ENCODE results near the gene BAG3.
"Not testable (repeated sequence)": the region's sequence is repeated elsewhere in the genome, so short reads cannot be mapped to it uniquely, and the experiment has no call there.

The BAG3 gene

DNA sequence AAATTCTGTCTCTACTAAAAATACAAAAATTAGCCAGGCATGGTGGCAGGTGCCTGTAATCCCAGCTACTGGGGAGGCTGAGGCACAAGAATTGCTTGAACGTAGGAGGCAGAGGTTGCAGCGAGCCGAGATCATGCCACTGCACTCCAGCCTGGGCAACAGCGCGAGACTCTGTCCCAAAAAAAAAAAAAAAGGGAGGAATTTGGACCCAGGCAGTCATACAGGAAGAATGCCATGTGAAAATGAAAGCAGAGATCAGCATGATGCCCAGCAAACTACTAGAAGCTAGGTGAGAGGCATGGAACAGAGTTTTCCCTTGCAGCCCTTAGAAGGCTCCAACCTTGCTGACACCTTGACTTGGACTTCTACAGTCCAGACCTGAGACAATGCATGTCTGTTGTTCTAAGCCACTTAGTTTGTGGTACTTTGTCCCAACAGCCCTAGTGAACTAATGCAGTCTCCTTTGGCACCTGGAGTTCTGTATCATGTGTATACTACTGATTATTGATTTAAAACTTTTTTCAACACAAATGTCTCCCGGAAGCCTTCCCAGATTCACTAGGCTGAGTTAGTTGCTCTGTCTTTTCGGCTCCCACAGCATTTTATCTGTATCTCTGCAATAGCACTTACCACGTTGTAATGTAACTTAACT, 10.2 kb upstream of the BAG3 start:
- DNase-seq (ENCODE audit: low spot score), result no peak

DNA sequence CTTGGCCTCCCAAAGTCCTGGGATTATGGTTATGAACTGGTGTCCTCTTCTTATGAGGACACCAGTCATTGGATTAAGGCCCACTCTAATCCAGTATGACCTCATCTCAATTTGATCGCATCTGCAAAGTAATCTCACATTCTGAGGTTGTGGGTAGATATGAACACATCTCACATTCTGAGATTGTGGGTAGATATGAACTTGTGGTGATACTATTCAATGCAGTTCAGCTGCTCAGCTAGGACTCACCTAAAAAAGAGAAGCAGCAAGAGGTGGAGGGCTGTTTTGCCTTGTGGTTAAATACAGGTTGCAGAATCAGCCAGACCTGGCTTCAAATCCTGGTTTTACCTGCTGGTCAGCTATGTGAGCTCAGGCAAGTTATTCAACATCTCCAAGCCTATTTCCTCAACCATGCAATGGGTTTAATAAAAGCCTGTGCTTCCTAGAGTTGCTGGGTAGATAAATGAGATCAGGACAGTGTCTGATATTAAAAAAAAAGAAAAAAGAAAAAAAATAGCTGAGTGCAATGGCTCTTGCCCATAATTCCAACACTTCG, 8.5 kb upstream of the BAG3 start:
- DNase-seq (ENCODE audit: low spot score), result no peak

DNA sequence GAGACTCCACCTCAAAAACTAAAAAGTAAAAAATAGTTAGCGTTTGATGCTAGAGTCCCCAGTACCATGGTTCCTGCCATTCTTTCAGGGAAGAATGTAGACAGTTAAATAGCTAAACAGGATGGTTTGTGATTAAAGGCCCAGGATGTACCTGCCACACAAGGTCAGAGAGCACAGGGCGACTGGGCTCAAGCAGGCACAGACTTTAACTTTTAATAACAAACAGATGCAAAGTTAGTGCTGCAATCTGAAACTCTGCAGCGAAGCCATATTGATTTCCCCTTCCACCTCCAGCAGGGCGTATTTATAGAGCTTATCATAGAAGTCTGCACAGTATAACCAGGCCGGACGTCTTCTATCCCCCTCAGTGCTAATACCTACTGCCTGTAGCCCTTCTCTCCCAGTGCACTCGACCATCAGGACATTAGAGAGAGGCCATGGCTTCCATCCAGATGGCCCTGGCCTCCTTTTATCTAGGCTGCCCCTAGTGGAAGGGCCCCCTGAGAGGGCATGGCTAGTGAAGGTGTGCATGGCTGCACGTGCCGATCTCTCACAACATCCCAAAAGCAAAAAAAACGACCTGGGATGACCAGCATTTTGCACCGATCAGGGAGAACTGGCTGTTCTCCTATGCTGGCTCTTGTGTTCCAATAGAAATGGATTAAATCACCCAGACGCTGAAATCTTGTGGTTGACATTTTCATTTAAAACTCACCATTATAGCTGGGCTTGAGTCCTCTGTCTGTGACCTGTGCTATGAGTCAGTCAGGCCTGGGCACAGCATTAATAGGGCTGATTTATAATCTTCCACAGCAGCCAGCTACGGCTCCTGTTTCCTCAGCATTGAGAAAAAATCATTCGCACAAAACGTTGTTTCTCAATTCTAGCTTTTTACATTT, 7.6 kb upstream of the BAG3 start:
- no peak for DNase-seq (ENCODE audit: low spot score)

DNA sequence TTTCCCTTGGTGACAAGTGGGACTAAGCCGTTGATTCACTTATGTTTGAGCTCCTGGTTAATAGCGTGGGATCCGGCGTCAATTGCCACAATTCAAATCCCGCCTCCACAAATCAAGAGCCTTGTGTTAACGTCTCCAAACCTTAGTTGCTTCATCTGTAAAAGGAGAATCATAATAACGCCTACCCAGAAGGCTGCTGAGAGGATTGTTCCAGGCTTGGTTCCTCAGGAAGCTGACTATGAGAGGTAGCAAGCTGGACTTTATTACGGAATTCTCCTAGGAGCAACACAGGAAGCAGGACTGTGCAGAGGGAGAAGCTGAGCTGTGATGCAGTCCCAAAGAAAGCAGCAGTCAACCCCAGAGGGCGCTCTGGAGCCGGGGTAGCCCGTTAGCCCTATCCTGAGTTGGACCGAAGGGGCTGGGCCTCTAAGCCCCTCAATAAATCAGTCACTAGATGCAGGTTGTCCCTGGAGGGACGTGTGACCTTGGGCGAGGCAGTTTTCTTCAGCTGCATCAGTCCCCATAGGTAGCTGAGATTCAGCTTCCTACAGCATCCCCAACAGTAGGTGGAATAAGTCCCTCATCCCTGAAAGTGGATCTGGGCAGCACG, 6.9 kb upstream of the BAG3 start:
- DNase-seq (ENCODE audit: low spot score), result no peak

DNA sequence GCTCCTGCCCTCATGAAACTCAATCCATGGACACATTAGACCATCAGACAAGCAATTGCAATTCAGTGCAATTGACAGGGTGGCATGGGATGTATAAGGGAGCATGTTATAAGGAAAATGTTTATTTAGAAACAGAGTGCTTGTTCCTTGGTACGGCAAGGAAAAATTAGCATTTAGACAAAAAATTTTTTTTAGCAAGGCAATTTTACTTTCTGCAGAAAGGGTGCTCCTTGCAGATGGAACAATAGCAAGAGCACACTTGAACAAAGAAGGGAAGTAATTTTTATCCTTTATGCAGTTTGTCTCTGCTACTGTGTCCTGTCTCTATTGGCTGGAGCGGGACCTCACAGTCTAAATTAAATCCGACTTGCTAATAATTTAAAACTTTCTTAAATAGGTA, 6.2 kb upstream of the BAG3 start:
- DNase-seq (ENCODE audit: low spot score), result no peak

DNA sequence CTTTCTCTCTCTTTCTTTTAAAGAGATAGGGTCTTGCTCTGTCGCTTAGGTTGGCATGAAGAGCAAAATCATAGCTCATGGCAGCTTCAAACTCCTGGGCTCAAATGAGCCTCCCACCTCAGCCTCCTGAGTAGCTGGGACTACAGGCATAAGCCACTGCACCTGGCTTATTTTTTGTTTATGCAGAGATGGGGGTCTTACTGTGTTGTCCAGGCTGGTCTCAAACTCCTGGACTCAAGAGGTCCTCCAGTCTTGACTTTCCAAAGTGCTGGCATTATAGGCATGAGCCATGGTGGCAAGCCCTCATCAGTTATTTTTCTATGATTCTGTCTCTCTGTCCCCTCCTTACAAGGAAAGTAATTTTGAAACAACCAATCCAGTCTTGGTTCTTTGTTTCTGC, 1.1 kb upstream of the BAG3 start:
- DNase-seq (ENCODE audit: low spot score), result no peak

DNA sequence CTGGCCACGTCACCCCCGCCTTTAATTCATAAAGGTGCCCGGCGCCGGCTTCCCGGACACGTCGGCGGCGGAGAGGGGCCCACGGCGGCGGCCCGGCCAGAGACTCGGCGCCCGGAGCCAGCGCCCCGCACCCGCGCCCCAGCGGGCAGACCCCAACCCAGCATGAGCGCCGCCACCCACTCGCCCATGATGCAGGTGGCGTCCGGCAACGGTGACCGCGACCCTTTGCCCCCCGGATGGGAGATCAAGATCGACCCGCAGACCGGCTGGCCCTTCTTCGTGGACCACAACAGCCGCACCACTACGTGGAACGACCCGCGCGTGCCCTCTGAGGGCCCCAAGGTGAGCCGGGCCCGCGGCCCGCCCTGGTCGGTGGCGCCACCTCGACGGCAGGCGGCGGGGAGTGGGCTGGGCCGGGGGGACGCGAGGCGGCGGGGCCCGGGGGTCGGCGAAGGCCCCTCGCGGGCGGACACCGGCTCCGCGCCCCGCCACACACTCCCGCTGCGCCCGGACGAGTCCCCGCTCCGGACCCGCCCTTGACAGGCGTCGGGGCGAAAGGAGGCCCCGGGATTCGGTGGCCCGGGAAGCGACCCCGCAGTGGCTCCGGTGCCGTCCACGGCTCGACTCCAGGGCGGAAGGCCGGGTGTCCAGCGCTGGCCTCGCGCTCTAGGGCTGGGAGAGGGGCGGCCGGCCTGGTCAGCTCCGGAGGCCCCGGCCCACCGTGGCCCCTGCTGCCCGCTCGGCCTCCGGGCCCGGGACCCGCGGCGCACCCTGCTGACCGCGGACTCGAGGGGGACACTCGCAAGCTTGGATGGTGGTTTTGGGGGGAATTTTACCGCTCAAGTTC, 557 bp downstream of the BAG3 start:
- no peak for DNase-seq (ENCODE audit: low spot score)

DNA sequence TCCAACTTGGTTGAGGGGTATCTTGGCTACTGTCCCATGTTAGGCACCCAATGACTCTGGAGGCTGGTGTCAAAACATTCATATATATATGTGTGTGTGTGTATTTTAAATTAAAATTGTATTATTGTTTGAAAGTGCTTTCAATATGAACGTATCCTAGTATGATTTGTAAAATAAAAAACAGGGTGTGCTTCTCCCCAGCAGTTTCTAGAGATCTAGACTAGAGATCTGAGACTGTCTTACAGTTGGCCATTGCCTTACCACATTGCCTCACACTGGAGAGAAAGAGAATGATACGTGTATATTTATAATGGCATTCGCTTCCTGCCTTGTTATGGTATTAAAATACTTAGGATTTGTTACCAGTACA, 1.2 kb downstream of the BAG3 start:
- peak; percentile 73 for DNase-seq (ENCODE audit: low spot score)

DNA sequence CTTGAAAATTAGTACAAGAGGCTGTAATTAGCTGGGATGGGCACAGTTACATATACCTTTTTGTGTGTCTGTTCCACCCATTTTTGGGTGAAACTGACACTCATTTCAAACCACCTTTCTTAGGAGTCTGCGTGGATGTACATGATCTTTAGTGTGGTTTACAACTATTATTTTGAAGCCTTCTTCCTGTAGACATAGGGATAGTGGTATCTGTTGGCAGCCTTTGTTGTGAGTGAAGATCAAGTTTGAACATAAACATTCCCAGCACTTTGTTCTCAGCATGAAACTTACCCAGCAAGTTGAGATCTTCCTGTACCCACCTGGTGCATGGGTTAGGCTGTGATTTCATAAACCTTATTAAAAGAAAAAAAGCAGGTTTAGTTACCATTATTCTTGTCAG, 2.0 kb downstream of the BAG3 start:
- DNase-seq (ENCODE audit: low spot score), result peak; percentile 11

DNA sequence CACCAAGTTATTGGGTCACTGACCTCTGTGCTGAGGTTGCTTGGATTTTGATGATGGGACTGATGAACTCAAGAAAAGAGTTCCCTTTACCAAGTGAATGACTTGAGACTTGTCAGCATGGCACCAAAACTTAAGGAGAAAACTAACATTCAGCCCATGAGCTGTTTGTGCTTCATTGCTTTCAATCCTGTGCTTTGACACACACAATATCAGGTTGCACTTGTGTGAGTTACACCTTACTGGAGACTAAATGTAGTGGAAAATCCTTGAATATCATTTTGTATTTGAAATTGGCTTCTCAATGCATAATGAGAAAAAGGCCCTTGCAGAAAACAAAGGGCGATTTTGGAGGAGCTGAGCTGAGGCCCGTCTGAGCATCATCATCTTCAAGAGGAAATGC, 2.7 kb downstream of the BAG3 start:
- no peak for DNase-seq (ENCODE audit: low spot score)

DNA sequence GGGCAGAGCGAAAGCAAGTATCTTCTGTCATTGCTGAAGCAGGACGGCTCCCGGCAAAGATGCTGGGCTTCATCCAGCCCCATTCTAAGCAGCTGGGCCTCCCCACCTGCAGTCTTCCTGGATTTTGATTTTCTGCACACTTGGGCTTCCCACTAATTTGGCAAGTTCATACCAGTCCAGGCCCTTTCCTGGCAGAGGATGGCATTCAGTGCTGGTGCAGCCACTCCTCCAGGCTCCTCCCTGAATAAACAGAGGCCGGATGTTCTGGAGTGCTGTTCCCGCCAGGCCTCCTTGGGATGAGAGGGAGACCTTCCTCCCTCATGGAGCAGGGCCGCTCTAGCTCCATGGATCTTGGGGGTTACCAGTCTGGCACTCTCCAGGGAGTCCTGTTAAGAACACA, 3.4 kb downstream of the BAG3 start:
- no peak for DNase-seq (ENCODE audit: low spot score)

GRCh38 chr10:119655566-119656001, 4.4 kb downstream of the BAG3 start:
- peak; percentile 85 for DNase-seq (ENCODE audit: low spot score)

DNA sequence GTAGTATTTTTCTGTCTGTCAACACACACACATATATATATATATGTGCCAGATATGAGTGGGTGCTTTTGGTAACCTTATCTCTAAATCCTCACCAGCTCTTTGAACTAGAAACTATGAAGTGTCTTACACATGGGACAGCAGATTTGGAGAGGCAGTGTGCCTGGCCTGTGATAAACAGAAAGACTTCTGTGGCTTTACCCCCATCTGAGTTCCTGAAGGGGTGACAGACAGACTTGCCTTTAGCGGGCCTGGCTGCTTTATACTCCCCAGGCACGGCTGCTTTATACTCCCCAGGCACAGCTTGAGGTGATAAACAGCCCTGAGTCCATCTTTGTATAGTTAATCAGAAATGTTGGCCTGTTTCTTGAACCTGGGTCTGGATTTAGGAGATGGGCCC, 5.6 kb downstream of the BAG3 start:
- DNase-seq (ENCODE audit: low spot score), result no peak

DNA sequence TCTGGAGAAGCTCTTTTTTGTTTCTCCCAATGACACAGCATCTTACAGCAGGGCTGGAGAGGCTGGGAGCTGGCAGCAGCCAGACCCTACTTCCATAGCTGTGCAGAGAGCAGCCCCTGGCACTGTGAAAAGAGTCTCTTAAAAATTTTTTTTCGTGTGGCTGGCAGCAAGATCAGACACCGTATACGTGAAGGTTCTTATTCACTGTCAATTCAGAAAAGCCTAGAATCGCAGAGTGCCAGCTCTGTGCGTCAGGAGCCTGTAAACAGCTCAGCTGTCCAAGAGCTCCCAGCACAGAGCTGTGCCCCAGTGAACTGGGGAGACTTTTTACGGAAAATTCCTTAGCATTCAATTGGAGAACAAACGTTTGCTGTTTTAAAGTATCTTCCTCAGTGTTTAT, 6.5 kb downstream of the BAG3 start:
- DNase-seq (ENCODE audit: low spot score), result no peak

GRCh38 chr10:119658274-119658673, 7.1 kb downstream of the BAG3 start:
- DNase-seq (ENCODE audit: low spot score), result peak; percentile 76

- DNase-seq (ENCODE audit: low spot score), result no peak
Measured at GRCh38 chr10:119659951-119660350, 8.8 kb downstream of the BAG3 start.

- DNase-seq (ENCODE audit: low spot score), result not testable (repeated sequence)
Measured at GRCh38 chr10:119662076-119662605, 11.0 kb downstream of the BAG3 start.

DNA sequence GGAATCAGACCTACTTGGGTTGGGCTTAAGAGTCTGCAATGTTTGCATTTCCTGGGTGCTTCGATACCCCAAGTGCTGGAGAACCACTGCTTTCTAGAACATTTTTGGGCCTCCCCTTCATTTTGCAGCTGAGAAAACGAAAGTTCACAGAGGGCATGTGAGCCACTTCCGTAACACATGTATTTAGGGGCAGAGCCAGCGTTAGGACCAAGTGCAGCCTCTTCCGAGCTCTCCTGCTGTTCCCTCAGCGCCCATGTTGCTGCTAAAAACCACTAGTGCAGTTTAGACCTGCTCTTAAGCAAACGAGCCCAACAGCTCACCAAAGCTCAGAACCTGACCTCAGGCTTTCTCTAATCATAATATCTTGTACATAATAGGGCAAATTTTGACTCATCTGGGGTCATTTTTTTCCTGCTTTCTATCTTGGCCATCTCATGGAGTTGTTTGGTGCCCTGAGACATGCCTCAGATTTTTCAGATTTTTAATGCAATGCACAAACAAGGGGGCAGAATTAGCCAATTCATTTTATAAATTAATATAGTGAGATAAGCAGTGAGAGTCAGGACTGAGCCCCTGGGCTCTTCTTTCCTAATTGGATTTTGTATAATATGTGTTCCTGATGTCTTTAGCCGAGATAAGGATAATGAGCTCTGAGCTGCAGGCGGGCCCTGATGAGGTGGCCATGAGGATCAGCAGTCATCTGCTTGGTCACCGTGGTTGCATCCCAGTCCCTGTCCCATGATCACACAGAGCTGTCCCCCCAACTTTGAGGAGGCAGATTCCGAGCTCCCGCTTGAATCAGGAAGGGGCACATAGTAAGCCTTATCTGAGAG, 12.9 kb downstream of the BAG3 start:
- no peak for DNase-seq (ENCODE audit: low spot score)

GRCh38 chr10:119665901-119666708, 14.9 kb downstream of the BAG3 start:
- DNase-seq (ENCODE audit: low spot score), result no peak

DNA sequence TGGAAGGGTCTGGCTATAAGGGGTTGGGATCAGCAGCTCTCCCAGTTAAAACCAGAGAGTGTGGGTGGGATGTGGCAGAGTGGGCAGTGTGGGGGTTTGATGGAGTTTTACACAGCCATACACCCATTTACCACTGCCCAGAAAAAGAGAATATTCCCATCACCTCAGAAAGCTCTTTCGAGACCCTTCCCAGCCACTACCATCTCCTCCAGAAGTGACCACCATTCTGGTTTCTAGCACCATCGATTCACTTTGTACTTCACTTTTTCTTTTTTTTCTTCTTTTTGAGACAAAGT, 15.5 kb downstream of the BAG3 start:
- DNase-seq (ENCODE audit: low spot score), result no peak
